HG03460 (cell line): ENCODE data around the gene SNAPC1.
"Not testable (repeated sequence)": the region's sequence is repeated elsewhere in the genome, so short reads cannot be mapped to it uniquely, and the experiment has no call there.

ENCODE experiments used
- ATAC-seq: cut with Tn5 transposase; IDR thresholded peaks from one replicate; pipeline ENCODE4 v1.9.1; 2021; ENCODE audit not compliant: unreplicated experiment

SNAPC1 gene, protein sequence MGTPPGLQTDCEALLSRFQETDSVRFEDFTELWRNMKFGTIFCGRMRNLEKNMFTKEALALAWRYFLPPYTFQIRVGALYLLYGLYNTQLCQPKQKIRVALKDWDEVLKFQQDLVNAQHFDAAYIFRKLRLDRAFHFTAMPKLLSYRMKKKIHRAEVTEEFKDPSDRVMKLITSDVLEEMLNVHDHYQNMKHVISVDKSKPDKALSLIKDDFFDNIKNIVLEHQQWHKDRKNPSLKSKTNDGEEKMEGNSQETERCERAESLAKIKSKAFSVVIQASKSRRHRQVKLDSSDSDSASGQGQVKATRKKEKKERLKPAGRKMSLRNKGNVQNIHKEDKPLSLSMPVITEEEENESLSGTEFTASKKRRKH

DNA sequence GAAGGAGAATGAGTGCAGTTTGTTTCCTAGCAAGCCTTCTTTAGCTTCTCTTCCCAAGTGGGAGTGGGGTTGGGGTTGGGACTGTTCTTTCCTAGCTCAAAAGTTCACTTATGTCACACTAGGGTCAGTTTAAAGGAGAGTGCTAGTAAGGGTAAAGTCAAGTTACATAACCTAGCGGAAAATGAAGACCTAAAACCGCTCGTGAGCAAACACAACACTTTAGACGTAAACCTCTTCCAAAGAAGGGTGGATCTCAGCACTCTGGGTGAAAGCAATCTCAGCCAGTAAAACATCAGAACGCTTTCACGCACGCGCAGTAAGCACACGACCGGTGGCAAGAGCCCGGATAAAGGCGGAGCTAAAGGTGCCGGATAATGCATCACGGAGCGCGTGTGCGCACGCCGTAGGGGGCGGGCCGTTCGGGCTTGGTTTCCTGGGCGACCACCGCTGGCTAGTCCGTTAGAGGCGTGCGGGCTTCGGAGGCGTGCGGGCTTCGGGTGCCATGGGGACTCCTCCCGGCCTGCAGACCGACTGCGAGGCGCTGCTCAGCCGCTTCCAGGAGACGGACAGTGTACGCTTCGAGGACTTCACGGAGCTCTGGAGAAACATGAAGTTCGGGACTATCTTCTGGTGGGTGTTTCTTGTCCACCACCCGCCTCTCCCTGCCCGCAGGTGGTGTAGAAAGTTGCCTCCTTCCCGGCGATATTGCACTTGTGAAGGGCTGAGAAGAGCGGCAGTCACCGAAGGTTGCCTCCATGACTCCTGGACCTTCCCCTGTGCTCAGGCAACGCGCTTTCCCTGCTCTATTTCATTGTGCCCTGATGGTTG, at the start of gene SNAPC1:
Gene SNAPC1 (plus strand): TSS at position 462 of the 828 bp plus-strand sequence. CDS start 41 bp downstream, at position 503.
- ATAC-seq, result peak; percentile 97

DNA sequence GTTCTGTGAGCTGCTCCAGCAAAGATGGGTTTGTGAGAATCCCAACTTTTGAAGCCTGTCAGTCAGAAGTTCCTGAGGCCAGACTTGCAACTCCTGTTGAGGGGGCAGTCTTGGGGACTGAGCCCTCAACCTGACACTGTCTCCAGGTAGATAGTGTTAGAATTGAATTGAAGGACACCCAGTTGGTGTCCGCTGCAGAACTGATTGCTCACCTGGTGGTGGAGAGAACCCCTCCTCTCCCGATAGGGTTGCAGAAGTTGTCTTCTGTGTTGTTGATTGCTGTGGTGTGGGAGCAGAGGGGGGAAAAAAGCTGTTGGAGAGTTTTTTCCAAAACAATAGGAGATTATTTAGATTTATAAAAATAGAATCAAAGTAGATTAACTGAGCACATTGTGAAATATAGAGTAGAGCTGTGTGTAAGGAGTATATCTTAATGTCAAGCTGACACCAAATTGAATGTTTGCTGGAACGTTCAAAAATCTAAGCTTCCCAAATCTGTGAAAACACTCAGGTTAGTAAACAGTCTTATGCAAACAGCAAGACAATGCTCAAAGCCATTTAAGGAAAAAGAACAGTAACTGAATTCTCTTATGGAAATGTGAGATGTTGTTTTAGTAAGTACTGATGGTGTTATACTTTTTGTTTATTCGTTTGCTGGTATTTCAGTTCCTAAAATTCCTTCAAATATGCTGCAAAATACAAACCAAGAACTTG, 48.3 kb upstream of the SNAPC1 start:
- no peak for ATAC-seq

DNA sequence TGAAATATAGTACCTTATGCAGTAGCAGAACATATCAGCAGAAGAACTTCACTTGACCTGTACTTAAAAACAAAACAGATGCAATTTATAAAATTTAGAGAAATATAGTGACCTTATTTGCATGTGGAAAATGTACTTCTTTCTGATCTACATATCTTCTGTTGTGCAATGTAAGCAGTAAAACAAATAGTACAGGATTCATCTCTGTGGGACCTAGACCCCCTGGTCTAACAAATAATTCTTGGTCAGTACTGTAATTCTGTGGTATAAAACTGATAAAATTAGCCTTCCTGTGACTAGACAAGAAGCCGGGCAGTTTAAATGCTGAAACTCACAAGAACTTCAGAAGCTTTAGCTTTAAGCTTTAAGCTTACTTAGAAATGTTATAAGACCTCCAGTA, 45.3 kb upstream of the SNAPC1 start:
- ATAC-seq, result no peak

DNA sequence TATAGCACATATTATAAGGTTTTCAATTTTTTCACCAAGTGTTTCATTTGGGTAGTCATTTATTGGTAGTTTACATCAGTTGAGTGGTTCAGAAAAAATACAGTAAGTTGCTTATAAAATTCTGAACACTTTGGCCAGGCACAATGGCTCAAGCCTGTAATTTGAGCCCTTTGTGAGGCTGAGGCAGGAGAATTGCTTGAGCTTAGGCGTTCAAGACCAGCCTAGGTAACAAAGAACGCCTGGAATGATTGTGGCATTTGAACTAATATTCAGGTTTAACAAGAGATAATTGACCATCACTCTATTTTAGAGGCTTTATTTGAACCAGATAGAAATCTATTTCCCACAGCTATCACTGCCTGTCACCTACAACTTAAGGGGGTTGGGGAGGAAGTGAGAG, 44.2 kb upstream of the SNAPC1 start:
- no peak for ATAC-seq

DNA sequence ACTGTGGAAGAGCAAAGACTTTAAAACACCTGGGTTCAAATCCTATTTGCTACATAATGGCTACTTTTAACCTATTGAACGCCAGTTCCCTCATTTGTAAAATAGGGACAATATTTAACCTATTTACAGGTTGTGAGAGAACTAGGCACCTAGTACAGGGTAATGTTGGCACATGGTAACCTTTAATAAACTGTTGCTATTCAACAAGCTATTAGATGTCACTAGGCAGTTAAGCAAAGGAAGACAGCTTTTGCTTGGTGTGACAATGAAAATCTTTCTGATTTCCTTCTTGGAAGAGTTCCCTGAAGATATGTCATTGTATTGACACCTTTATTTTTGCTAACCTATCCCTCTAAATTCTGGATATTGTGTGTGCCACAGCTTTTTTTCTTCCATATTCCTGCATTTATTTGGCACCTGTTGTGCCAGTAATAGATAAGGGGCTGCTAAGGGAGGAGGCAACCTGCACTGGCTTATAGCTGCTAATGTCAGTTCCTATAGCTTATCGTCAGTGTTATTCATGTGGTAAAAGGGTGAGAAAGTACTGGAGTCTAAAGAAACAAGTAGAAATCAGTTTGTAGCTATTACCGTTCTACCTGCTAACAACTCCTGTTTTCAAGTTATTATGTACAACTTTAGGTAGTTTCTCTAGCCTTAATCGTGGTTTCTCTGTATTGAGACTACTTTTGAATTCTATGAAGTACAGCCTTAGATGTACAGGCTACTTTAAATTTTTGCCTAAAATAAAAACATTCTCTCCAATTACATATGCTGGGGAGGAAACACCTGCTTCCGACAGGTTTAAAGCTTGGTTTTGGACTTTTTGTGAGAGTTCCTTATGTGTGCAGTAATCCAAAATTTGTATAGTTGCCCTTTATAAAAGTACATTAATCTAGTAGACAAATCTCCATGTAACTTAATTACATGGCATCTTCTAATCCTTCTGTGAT, 42.6 kb upstream of the SNAPC1 start:
- ATAC-seq, result no peak

DNA sequence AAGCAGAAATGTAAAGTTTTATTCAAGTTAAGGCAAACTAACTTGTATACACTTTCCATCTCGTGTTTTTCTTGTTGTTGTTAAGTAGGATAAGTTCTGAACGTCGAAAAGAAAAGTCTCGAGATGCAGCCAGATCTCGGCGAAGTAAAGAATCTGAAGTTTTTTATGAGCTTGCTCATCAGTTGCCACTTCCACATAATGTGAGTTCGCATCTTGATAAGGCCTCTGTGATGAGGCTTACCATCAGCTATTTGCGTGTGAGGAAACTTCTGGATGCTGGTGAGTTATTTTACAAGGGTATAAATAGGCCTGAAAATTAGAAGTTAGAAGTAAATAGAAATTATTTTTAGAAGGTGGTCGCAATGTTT, 41.9 kb upstream of the SNAPC1 start:
- ATAC-seq, result no peak

DNA sequence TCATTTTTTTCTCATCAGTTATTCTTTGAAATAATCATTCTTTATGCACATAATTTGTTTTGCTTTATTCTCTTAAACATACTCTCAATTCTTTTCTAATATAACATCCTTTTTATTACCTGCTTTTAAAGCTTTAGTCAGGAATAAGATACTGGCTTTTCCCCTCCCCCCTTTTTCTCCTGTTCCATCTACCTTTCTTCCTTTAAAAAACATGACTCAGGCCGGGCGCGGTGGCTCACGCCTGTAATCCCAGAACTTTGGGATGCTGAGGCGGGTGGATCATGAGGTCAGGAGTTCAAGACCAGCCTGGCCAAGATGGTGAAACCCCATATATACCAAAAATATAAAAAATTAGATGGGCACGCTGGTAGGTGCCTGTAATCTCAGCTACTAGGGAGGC, 41.5 kb upstream of the SNAPC1 start:
- no peak for ATAC-seq

DNA sequence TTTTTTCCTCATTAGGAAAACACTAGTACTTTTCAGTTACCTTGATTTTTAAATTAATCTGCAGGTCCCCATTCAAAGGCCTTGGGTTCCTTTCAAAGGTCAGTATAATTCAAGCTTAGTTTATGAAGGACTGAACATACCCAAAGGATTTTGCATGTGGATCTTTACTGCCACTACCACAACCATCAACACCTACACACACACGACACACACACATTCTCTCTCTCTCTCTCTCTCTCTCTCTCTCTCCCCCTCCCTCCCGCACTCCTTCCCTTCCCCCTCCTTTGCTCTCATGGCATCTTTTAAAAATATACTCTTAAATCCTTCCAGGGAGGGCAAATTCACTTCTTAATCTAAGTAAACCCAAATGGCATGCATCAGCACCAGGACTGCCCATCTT, 38.1 kb upstream of the SNAPC1 start:
- no peak for ATAC-seq

DNA sequence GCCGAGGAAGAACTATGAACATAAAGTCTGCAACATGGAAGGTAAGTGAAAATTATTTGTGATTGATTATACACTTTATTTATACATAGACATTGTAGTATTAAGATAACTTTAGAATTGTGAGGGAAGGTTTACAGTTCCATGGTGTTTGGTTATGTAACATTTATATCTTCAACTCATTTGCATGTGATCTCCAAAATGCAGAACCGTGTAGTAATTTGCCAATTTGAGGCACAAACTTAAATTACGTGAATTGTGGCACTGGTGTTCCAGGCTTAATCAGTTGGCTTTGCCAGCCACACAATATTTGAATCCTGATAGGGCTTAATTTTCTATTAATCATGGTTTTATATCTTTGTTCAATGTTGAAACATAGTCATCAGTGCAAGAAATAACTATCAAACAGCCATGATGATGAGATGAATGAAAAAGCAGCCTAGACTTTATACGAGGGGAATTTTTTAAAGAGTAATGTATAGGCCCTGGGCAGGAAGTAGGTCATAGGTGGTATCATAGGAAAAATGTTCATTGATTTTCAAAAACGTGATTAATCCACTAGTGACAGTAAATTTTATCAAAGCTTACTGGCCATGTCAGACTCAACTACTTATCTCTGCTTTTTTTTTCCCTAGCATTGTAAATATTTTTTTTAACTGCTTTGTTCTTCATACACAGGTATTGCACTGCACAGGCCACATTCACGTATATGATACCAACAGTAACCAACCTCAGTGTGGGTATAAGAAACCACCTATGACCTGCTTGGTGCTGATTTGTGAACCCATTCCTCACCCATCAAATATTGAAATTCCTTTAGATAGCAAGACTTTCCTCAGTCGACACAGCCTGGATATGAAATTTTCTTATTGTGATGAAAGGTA, 35.2 kb upstream of the SNAPC1 start:
- ATAC-seq, result no peak

DNA sequence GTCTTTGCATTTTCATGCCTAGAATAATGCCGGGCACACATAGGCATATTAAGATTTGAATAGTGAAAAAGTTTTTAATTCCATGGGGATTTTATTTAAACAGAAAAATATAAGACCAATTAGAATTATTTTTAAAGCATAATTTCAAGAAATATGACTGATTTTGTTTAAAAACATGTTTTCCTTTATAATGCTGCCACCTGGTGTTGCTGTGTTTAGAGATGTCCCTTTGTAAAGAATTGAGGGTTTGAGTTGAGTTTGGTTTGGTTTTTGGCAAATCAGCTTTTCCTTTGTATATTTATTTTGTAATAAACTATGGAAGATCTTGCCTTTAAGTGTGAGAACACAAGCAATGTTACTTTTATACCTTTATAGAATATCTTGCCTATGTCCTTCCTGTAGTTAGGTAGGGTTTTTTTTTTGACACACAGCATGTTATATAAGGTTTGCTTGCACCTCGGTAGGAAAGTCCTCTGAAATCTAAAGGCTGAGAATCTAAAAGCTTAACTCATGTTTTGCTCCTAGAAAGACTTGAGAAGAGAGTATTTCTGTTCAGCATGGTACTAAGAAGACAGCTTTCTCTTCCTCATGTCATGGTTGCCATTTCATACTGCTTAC, 31.4 kb upstream of the SNAPC1 start:
- no peak for ATAC-seq

DNA sequence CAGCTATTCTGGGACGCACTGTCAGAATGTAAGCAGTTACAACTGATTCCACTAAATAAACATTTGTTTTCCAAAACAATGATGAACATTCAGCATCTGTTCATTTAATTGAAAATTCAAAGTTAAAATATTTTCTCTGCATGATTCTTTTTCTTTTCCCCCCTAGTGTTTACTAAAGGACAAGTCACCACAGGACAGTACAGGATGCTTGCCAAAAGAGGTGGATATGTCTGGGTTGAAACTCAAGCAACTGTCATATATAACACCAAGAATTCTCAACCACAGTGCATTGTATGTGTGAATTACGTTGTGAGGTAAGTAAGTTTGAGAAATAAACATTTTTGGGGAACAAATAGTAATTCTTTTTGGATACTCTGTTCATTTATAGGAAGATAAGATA, 28.2 kb upstream of the SNAPC1 start:
- no peak for ATAC-seq

DNA sequence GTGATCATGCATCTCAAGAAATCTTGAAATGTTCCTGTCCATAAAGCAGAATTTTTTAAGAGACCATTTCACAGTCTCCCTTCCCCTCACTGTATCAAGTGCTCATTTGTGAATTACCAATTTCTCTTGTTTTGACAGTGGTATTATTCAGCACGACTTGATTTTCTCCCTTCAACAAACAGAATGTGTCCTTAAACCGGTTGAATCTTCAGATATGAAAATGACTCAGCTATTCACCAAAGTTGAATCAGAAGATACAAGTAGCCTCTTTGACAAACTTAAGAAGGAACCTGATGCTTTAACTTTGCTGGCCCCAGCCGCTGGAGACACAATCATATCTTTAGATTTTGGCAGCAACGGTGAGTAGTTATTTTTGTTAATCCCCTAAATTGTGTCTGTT, 25.5 kb upstream of the SNAPC1 start:
- no peak for ATAC-seq

DNA sequence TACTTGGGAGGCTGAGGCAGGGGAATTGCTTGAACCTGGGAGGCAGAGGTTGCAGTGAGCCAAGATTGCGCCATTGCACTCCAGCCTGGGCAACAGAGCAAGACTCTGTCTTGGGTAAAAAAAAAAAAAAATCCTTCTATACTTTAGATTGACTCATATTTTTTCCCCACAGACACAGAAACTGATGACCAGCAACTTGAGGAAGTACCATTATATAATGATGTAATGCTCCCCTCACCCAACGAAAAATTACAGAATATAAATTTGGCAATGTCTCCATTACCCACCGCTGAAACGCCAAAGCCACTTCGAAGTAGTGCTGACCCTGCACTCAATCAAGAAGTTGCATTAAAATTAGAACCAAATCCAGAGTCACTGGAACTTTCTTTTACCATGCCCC, 24.3 kb upstream of the SNAPC1 start:
- ATAC-seq, result no peak

DNA sequence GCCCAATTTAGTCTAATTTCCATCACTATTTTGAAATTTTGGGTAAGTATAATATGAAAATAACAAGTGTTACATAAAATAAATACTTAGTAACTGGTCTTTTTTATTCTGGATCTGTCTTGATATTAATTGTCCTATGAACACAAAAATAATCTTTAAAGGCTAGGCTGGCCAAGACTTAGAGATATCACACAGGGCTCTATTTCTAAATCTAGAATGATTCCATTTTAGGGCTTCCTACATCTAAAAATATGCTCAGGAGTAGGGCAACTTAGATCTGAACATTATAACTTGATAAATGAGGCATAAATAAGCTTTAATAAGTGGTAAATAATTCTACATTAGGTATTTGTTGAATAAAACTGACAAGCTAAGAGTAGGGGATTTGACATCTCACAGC, 23.1 kb upstream of the SNAPC1 start:
- ATAC-seq, result no peak

DNA sequence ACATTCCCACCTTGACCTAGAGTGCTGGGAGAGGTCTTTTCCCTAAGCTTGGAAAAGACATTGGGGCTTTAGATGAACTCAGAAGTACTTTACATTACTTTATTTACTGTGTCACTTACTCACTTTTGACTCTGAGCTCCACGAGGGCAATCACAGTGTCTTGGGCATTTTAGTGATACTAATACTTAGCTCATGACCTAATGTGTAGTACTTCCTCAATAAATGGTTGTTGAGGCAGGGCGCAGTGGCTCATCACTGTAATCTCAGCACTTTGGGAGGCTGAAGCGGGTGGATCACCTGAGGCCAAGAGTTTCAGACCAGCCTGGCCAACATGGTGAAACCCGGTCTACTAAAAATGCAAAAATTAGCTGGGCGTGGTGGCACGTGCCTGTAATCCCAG, 19.8 kb upstream of the SNAPC1 start:
- no peak for ATAC-seq

DNA sequence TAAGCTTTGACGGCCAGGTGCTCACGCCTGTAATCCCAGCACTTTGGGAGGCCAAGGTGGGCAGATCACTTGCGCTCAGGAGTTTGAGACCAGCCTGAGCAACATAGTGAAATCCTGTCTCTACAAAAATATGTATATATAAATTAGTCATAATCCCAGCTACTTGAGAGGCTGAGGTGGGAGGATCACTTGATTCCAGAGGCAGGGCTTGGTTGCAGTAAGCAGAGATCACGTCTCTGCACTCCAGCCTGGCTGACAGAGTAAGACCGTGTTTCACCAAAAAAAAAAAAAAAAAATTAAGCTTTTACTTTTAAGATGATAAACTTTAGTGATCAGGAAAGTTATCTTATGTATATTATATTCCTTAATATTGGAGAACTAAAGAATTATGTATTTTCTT, 18.0 kb upstream of the SNAPC1 start:
- ATAC-seq, result no peak

DNA sequence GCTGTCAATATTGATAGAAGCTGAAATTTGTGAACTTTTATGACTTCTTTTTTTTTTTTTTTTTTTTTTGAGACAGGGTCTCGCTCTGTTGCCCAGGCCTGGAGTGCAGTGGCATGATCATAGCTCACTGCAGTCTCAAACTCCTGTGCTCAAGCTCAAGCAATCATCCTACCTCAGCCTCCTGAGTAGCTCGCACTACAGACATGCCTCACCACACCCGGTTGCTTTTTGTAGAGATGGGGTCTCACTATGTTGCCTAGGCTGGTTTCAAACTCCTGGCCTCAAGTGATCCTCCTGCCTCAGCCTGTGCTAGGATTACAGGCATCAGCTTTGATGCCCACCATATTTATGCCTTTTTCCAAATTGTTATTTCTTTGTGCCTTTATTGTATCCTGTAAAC, 15.9 kb upstream of the SNAPC1 start:
- not testable (repeated sequence) for ATAC-seq

DNA sequence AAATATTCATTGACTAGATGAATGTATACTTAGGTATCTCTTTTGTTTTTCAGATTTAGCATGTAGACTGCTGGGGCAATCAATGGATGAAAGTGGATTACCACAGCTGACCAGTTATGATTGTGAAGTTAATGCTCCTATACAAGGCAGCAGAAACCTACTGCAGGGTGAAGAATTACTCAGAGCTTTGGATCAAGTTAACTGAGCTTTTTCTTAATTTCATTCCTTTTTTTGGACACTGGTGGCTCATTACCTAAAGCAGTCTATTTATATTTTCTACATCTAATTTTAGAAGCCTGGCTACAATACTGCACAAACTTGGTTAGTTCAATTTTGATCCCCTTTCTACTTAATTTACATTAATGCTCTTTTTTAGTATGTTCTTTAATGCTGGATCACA, 15.3 kb upstream of the SNAPC1 start:
- ATAC-seq, result no peak

DNA sequence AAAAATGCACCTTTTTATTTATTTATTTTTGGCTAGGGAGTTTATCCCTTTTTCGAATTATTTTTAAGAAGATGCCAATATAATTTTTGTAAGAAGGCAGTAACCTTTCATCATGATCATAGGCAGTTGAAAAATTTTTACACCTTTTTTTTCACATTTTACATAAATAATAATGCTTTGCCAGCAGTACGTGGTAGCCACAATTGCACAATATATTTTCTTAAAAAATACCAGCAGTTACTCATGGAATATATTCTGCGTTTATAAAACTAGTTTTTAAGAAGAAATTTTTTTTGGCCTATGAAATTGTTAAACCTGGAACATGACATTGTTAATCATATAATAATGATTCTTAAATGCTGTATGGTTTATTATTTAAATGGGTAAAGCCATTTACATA, 14.9 kb upstream of the SNAPC1 start:
- ATAC-seq, result no peak
